HTR-8/SVneo (cell line): ENCODE measurements around the gene DGKH.

ENCODE experiments used
- DNase-seq: peaks from one replicate; pipeline ENCODE4 v3.0.0; 2011; ENCODE audit warnings: low spot score, mixed read lengths; ENCODE audit not compliant: insufficient read length
- FAIRE-seq: peaks from 2 replicates; lab custom pipeline; 2011; peaks lifted over from hg19 to GRCh38; lab: Jason Lieb, UNC

DGKH gene

GRCh38 chr13:42039457-42039945 lies 8.9 kb upstream of the DGKH start:
- no peak for FAIRE-seq
- no peak for DNase-seq

- FAIRE-seq (no peak), DNase-seq (peak; percentile 73)
These were observed 8.3 kb upstream of the DGKH start for GRCh38 chr13:42039946-42040729.

GRCh38 chr13:42040730-42041010 lies 7.8 kb upstream of the DGKH start:
- DNase-seq (no peak), FAIRE-seq (no peak)

GRCh38 chr13:42041011-42041683 lies 7.3 kb upstream of the DGKH start:
- FAIRE-seq (no peak), DNase-seq (no peak)

DNA sequence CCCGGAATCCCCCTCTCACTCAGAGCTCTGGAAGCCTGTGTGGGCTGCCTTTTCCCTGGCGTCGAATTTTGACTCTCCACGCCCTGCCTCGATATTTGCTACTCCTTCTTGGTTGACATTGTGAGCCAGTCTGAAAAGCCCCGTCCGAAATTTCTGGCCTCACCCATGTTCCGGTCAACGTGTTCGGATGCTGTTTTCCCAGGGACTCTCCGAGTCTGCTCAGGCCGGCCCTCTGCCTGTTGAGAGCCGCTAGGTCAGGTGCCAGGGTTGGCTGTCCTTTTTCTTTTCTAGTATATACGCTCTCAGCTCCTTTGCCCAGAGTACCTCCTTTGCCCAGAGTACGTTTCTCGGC lies 6.8 kb upstream of the DGKH start:
- peak; percentile 30 for DNase-seq
- no peak for FAIRE-seq

GRCh38 chr13:42043676-42044075 lies 4.8 kb upstream of the DGKH start:
- no peak for DNase-seq
- no peak for FAIRE-seq

GRCh38 chr13:42046448-42046847 lies 2.0 kb upstream of the DGKH start:
- FAIRE-seq = no peak
- no peak for DNase-seq

DNA sequence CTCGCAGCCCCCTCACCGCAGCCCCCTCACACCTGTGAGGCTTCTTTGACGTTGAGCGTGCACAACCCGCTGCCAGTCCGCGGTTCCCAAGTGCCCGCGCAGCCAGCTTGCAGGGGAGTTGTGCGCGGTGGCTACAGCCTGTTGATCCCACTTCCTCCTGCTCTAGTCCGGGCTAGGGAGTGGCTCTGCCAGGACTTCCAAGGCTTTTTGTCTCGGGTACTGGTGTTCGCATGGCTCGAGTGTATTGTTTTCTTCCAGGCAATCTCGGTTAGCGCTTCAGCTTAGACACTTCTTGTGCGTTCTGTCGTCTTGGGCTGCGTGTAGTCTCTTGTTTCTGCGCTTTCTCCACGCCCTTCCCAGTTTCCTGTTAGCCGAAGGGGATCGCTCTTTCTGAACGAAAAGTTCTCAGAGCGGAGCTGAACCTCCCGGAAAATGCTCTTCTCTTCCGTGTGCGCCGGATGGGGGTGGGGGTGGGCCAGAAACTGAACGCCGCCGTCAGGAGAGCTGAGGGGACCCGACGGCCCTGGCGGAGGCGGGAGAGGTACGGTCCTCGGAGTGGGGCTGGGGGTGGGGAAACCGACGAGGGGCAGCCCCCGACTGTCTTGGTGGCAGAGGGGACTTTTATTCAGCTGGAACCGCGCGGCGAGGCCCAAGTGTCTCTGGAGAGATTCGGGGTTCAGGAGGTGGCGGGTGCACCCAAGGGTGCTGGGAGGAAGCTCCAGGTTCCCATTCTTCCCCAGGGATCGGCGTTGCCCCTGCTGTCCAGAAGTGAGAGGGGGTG lies 697 bp upstream of the DGKH start:
- DNase-seq = peak; percentile 23
- FAIRE-seq = no peak

DNA sequence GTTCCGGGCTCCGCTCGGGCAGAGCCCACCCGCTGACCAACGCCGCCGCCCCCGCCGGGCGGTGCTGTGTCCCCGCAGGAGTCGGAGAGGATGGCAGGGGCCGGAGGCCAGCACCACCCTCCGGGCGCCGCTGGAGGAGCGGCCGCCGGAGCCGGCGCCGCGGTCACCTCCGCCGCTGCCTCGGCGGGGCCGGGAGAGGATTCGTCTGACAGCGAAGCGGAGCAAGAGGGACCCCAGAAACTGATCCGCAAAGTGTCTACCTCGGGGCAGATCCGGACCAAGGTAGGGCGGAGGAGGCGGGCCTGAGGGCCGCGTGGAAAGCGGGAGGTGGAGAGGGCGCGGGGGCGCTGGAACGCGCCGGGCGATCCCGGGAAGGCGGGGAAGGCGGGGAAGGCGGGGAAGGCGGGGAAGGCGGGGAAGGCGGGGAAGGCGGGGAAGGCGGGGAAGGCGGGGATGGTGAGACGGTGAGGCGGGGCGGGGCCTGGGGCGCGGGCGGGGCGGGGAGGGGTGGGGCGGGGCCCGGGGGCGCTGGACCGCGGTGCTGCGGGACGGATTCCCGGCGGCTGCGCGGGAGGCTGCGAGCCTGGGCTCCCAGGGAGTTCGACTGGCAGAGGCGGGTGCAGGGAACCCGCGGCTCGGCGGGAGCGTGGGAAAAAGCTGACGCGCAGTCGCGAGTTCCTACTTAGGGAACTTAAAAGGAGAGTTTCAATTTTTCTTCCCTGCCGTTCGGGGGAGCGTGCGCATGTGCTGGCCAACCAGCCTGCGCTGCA lies 421 bp downstream of the DGKH start:
- peak; percentile 51 for DNase-seq
- no peak for FAIRE-seq

DNA sequence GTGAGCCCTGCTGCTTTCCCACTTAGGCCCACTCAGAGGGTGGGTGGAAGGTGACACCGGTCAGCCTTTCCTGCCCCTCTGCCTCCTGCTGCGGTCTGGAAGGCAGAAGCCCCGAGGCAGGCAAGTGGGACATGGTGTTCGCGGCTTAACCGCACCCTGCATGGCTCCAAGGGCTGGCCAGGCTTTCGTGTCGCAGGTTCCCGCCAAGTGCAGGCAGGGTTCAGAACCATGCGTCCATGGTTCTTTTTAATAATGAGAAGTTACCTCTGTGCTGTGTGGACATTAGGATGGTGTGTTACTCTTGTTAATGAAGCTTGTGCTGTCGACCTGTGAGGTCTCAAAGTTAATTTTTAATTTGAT lies 986 bp downstream of the DGKH start:
- FAIRE-seq (no peak), DNase-seq (no peak)

DNA sequence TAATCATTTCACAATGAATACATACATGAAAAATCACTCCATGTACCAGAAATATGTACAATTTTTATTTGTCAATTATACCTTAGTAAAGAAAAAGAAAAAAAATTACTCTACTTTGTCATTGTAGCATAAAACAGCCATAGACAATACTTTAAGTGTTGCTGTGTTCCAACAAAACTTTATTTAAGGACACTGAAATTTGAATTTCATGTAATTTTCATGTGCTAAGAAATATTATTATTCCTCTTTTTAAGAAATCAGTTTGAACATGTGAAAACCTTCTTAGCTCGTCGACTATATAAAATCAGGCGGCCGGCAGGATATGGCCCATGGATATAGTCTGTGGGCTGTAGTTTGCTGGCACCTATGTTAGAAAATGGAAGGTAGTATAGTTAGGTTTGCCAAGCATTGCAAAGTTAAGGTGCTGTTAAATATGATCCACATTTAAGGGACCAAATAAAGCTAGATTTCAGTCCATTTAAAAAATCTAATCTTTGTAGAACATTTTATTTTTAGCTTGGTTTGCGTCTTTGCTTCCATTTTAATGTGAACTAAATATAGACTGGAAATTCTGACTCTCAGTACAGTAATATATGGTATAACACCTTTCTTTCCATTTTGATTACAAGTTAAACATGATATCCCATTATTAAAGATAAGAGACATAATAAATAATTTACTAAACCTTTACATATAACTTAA lies 6.5 kb downstream of the DGKH start:
- DNase-seq (no peak), FAIRE-seq (no peak)

DNA sequence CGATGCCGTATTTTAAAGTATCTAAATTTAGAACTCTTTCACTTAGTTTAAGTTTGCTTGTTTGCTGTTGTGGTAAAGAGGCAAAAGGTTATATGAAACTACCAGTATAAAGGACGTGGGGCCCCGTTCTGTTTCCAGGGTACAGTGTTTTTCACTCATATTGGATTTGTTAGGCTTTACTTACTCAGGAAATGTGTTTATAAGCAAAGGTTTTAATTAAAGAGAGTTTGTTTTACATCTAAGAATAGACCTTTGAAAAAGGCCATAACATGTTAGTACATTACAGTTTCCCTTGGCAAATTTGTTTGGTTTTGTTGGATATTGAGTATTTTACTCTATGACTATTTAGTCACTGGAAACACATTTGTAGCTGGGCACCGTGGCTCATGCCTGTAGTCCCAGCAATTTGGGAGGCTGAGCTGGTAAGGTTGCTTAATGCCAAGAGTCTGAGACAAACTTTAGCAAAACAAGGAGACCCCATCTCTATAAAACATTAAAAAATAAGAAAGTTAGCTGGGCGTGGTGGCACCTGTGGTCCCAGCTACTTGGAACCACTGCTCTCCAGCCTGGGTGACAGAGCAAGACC lies 7.1 kb downstream of the DGKH start:
- no peak for FAIRE-seq
- no peak for DNase-seq

DNA sequence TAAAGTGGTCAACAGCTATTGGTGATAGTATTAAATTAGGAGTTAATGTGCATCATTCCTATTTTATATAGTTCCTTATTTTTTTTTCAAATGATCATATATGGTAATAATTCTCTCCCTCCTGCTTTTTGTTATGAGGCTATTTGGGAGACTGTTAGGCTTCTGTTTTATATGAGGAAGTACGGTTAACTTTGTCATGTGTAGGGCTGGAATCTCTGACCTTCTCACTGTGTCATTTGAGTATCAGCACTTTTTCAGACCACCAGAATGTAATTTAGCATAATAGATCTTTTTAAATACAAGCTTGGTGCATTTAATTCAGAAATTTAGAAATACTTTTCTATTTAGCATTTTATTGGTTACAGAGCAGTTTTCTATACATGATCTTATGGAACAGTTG lies 7.7 kb downstream of the DGKH start:
- FAIRE-seq (no peak), DNase-seq (no peak)

- FAIRE-seq = no peak
- no peak for DNase-seq
These were observed 8.1 kb downstream of the DGKH start for GRCh38 chr13:42056583-42056982.

- DNase-seq = no peak
- no peak for FAIRE-seq
These were observed 9.6 kb downstream of the DGKH start for GRCh38 chr13:42057918-42058530.

- DNase-seq (no peak), FAIRE-seq (no peak)
These were observed 13.5 kb downstream of the DGKH start for GRCh38 chr13:42061943-42062342.

- FAIRE-seq (no peak), DNase-seq (no peak)
These were observed 14.7 kb downstream of the DGKH start for GRCh38 chr13:42063105-42063504.

DNA sequence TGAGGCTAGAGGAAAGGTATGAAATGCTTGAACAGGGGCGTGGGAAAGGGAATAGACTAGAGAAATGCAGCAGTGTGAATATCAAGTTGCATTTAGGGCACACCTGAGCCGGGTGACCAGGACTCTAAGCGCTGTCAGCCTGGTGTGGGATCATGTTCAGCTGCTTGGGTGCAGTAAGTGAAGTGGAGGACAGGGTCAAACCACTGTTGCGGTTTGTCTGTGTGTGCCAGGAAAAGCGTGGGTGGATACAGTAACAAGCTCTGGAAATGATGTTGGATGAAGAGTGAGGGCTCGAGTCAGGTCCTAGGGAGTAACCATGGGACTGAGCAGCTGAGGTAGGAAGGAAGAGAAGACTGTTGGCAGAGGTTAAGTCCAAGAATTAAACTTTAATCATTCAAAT lies 15.8 kb downstream of the DGKH start:
- DNase-seq (no peak), FAIRE-seq (no peak)

DNA sequence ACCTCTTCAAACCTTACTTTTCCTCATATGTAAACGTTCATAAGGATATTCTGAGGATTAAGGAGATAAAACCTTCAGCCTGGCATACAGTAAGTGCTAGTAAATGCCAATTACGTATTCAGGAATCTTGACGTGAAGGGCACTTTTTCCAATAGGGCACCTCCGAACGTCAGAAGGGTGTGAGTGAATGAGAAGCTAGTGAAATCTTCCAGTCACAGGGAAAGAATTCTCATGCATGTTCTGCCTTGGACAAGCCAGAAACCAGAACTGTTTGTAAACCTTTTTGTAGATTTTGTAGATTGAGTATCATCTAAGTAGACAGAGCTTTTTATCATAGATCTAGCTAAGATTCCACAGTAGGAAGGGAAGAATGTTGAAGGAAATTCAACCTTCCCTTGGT lies 16.5 kb downstream of the DGKH start:
- DNase-seq (no peak), FAIRE-seq (no peak)
